Lung (tissue), 12 donors: ENCODE results near the gene NRCAM. TPM values are rescaled to one million over a fixed set of nuclear protein-coding genes. Genes with fewer than 3 reads are reported as not detected.

Experiments
- ATAC-seq: fragments of 200-7000 bp; cut with Tn5 transposase; one replicate; pipeline ENCODE4 v1.9.1; 2020; ENCODE audit warnings: moderate number of reproducible peaks; ENCODE audit not compliant: insufficient read depth, low FRiP score
- DNase-seq, 3 donors: peaks; one replicate each; pipeline ENCODE4 v3.0.0-alpha.2; 2013 to 2017
- H3K27ac ChIP-seq, 2 donors: one replicate each; pipeline ENCODE4 v1.5.1; 2013; ENCODE audit warnings: mild to moderate bottlenecking in 2 of 2, moderate library complexity in 2 of 2, control low read depth in 1 of 2, inconsistent platforms in 1 of 2, low read depth in 1 of 2, low read length in 1 of 2
- H3K27me3 ChIP-seq, 3 donors: one replicate each; pipeline ENCODE4 v1.5.1; 2013; ENCODE audit warnings: low read length in 2 of 3; ENCODE audit not compliant: control insufficient read depth in 3 of 3, insufficient read depth in 3 of 3
- H3K36me3 ChIP-seq, 4 donors: one replicate each; pipeline ENCODE4 v1.5.1; 2013; ENCODE audit warnings: low read length in 4 of 4, mild to moderate bottlenecking in 1 of 4, moderate library complexity in 1 of 4; ENCODE audit not compliant: control insufficient read depth in 4 of 4, insufficient read depth in 4 of 4
- H3K4me1 ChIP-seq, 5 donors: one replicate each; pipeline ENCODE4 v1.5.1; 2013; ENCODE audit warnings: low read length in 5 of 5, mild to moderate bottlenecking in 2 of 5, moderate library complexity in 1 of 5; ENCODE audit not compliant: control insufficient read depth in 5 of 5, insufficient read depth in 5 of 5
- H3K4me3 ChIP-seq: one replicate; pipeline ENCODE4 v1.5.1; 2013; ENCODE audit warnings: mild to moderate bottlenecking, control low read depth, moderate library complexity
- H3K9ac ChIP-seq, 2 donors: one replicate each; pipeline ENCODE4 v1.5.1; 2013; ENCODE audit warnings: low read length in 2 of 2, control low read depth in 1 of 2; ENCODE audit not compliant: insufficient read depth in 1 of 2
- H3K9me3 ChIP-seq, 4 donors: one replicate each; pipeline ENCODE4 v1.5.1; 2013; ENCODE audit warnings: low read length in 3 of 4, mild to moderate bottlenecking in 1 of 4, moderate library complexity in 1 of 4; ENCODE audit not compliant: control insufficient read depth in 4 of 4, insufficient read depth in 3 of 4
- WGBS, 2 donors: extraction: QIAGEN DNeasy Blood & Tissue Kit; methylation state at CpG; one replicate each; pipeline ENCODE4 v1.1.7; 2013; 5-methylcytosine and 5-hydroxymethylcytosine counted together
- polyA plus RNA-seq, 2 donors: library from polyadenylated mRNA; stranded (reverse); fragments of 200-250 nt; gene quantifications; one replicate each; pipeline ENCODE4 v1.2.1, GENCODE V29; 2013
- total RNA-seq, 2 donors: library from RNA; depleted of rRNA in 1 of 2; stranded (reverse); fragments of >200 nt in 1 of 2; gene quantifications; one replicate each; pipeline ENCODE4 v1.2.1, GENCODE V29; 2014 to 2021
- TF ChIP-seq, protein P1 (sequence below): IDR thresholded peaks from 2 replicates; pipeline ENCODE4 v1.5.1; 2012; ENCODE audit warnings: mild to moderate bottlenecking; ENCODE audit errors: control extremely low read depth, extremely low read depth
- donor health status: control.
- donor health status: control.
- donor health status: Bipolar disorder and iron deficiency.
- donor health status: healthy.
- donor health status: DM: yes; HTN: yes; CAD: no.

The NRCAM gene
- total and polyA plus RNA-seq, 4 donors: 2.5 to 32.4 (median 11.0) TPM

DNA sequence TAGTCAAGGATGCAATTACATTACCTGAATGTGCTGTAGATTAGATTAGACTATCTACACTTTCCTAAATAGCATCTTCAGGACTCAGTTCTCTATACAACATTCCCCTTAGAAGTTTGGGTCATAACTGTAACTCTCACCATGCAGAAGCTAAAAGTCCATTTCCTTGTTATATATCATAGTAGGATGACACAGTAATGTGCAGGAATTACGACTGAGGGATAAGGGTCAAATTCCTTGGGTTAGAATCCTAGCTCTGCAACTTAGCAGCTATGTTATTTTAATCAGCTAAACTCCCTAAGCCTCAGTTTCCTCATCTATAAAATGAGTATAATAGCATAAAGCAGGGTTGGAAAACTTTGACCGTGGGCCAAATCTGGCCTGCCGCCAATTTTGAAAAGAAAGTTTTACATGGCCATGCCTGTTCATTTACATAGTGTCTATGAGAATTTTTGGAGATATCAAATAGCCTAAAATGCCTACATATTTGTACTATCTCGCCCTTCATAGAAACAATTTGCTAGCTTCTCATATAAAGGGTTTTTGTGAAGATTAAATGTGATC lies 14.8 kb downstream of the NRCAM start:
- Histone ChIP-seq H3K9ac (no peak overlapping the region), H3K9me3 (no peaks in the 10 kb centered on the region), H3K4me1 (no peaks in the 10 kb centered on the region), H3K4me3 (no peak overlapping the region), H3K36me3 (no peaks in the 10 kb centered on the region), H3K27me3 (peaks cover 0 to 12% (median 7%) of the 10 kb centered on the region in 3 donors), H3K27ac (no peak overlapping the region)
- ATAC-seq (no peak), DNase-seq (no peak)
- 79 to 80% methylated on average over 4 of the region's 4 CpGs for WGBS, 2 donors
- TF ChIP-seq, protein P1, sequence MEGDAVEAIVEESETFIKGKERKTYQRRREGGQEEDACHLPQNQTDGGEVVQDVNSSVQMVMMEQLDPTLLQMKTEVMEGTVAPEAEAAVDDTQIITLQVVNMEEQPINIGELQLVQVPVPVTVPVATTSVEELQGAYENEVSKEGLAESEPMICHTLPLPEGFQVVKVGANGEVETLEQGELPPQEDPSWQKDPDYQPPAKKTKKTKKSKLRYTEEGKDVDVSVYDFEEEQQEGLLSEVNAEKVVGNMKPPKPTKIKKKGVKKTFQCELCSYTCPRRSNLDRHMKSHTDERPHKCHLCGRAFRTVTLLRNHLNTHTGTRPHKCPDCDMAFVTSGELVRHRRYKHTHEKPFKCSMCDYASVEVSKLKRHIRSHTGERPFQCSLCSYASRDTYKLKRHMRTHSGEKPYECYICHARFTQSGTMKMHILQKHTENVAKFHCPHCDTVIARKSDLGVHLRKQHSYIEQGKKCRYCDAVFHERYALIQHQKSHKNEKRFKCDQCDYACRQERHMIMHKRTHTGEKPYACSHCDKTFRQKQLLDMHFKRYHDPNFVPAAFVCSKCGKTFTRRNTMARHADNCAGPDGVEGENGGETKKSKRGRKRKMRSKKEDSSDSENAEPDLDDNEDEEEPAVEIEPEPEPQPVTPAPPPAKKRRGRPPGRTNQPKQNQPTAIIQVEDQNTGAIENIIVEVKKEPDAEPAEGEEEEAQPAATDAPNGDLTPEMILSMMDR: no peak

- 71 to 80% methylated on average over 3 of the region's 3 CpGs for WGBS, 2 donors
- no peak for ATAC-seq
Measured at GRCh38 chr7:108440613-108441012, 15.6 kb downstream of the NRCAM start.

GRCh38 chr7:108436906-108437305 lies 19.3 kb downstream of the NRCAM start:
- Histone ChIP-seq H3K4me3 (no peak overlapping the region), H3K9me3 (peaks cover 0 to 2% (median 0%) of the 10 kb centered on the region in 4 donors), H3K36me3 (no peaks in the 10 kb centered on the region), H3K27ac (no peak overlapping the region), H3K27me3 (peaks cover 0 to 4% (median 2%) of the 10 kb centered on the region in 3 donors), H3K9ac (no peak overlapping the region), H3K4me1 (no peaks in the 10 kb centered on the region)
- ATAC-seq (no peak), DNase-seq (no peak)
- WGBS, 2 donors: 92 to 93% methylated on average over 3 of the region's 3 CpGs
- TF ChIP-seq, protein P1: no peak

More at GRCh38 chr7:108440613-108441012, 15.6 kb downstream of the NRCAM start:
- Histone ChIP-seq H3K36me3 (no peaks in the 10 kb centered on the region), H3K27me3 (peaks cover 0 to 8% (median 7%) of the 10 kb centered on the region in 3 donors), H3K4me1 (no peaks in the 10 kb centered on the region), H3K9me3 (no peaks in the 10 kb centered on the region), H3K27ac (no peak overlapping the region), H3K4me3 (no peak overlapping the region), H3K9ac (no peak overlapping the region)
- DNase-seq: no peak
- TF ChIP-seq, protein P1: no peak

- Histone ChIP-seq H3K27me3 (no peaks in the 10 kb centered on the region), H3K27ac (no peak overlapping the region), H3K4me3 (no peak overlapping the region), H3K4me1 (no peaks in the 10 kb centered on the region), H3K9me3 (peaks cover 0 to 2% (median 0%) of the 10 kb centered on the region in 4 donors), H3K36me3 (no peaks in the 10 kb centered on the region), H3K9ac (no peak overlapping the region)
- DNase-seq (no peak), ATAC-seq (no peak)
- TF ChIP-seq, protein P1: no peak
- 67% methylated on average over 2 of the region's 2 CpGs for WGBS, 2 donors
Measured at GRCh38 chr7:108434010-108434409, 22.2 kb downstream of the NRCAM start.
